Immature natural killer cell (primary cell): ENCODE measurements around the gene IL18RAP. TPM values are rescaled to one million over a fixed set of nuclear protein-coding genes. Genes with fewer than 3 reads are reported as not detected.

Source experiments
- DNase-seq, 3 donors: peaks; one replicate each; pipeline ENCODE4 v3.0.0; 2022; ENCODE audit warnings: mixed read lengths in 1 of 3
- H3K27ac Mint-ChIP-seq, 6 donors: one replicate each; pipeline ENCODE4 v1.8.0; 2020; ENCODE audit warnings: mixed read lengths in 6 of 6, mild to moderate bottlenecking in 5 of 6, inconsistent platforms in 4 of 6, moderate library complexity in 3 of 6
- H3K27me3 Mint-ChIP-seq, 3 donors: one replicate each; pipeline ENCODE4 v1.8.0; 2020 to 2021; ENCODE audit warnings: low read depth in 3 of 3, mild to moderate bottlenecking in 3 of 3, mixed read lengths in 3 of 3, moderate library complexity in 3 of 3, inconsistent platforms in 1 of 3
- H3K36me3 Mint-ChIP-seq, 3 donors: one replicate each; pipeline ENCODE4 v1.8.0; 2020; ENCODE audit warnings: mixed read lengths in 3 of 3, inconsistent platforms in 2 of 3, mild to moderate bottlenecking in 2 of 3
- H3K4me1 Mint-ChIP-seq, 2 donors: one replicate each; pipeline ENCODE4 v1.8.0; 2020; ENCODE audit warnings: inconsistent platforms in 2 of 2, mild to moderate bottlenecking in 2 of 2, mixed read lengths in 2 of 2, moderate library complexity in 1 of 2
- H3K4me3 Mint-ChIP-seq, 5 donors: one replicate each; pipeline ENCODE4 v1.8.0; 2020; ENCODE audit warnings: mild to moderate bottlenecking in 5 of 5, mixed read lengths in 5 of 5, inconsistent platforms in 3 of 5, moderate library complexity in 3 of 5
- H3K9me3 Mint-ChIP-seq, 6 donors: one replicate each; pipeline ENCODE4 v1.8.0; 2020; ENCODE audit warnings: mild to moderate bottlenecking in 6 of 6, mixed read lengths in 6 of 6, inconsistent platforms in 4 of 6, moderate library complexity in 3 of 6
- polyA plus RNA-seq, 3 donors: library from polyadenylated mRNA; unstranded; fragments of 300-500 nt; fragmentation: Illumina TruSeq; gene quantifications; one replicate each; pipeline ENCODE4 v1.2.3, GENCODE V29; 2021

Gene IL18RAP
- polyA plus RNA-seq, 3 donors from 2014 or later: 58.1 to 60.8 (median 60.3) TPM

DNA sequence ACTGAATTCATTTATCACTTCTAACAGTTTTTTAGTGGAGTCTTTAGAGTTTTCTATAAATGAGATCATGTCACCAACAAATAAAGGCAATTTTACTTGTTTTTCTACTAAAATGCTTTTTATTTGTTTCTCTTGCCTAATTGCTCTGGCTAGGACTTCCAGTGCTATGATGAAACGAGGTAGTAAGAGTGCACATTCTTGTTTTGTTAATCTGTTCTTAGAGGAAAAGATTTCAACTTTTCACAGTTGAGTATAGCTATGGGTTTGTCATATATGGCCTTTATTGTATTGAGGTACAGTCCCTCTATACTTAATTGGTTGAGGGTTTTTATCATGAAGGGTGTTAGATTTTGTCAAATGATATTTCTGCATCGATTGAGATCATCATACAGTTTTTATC, 5.6 kb downstream of the IL18RAP start:
- no peaks in the 10 kb centered on the region for H3K9me3 Mint-ChIP-seq
- H3K27me3 Mint-ChIP-seq: peaks cover 0 to 2% (median 0%) of the 10 kb centered on the region in 3 donors
- H3K36me3 Mint-ChIP-seq: peaks cover 44 to 72% (median 57%) of the 10 kb centered on the region in 3 donors
- H3K4me3 Mint-ChIP-seq: peak overlapping the region; percentile 74 to 94 (median 77)
- peaks cover 0 to 96% of the 10 kb centered on the region in 2 donors for H3K4me1 Mint-ChIP-seq
- peak overlapping the region; percentile 67 to 95 (median 86) for H3K27ac Mint-ChIP-seq
- no peak for DNase-seq

DNA sequence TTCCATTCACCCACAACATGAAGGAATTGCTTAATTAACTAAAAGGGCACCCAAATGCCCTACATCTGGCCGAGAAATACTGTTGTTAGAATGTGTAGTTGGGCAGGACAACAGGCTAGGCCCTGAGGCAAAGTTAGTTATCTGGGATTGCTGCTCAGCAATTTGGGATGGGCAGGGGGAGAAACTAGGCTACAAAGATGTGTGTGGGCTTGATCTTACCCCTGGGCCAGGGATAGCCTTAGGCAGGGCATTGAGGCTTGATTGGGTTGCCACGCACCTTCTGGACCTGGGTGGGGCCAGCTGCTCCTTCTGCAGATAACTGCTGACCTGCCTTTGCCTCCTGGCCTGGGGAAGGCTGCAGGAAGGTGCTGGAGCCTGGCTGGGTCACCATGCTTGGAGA, 9.4 kb downstream of the IL18RAP start:
- H3K27me3 Mint-ChIP-seq: peaks cover 0 to 2% (median 0%) of the 10 kb centered on the region in 3 donors
- H3K27ac Mint-ChIP-seq: peak overlapping the region in 5 of 6 donors; percentile 63 to 93 (median 86)
- peaks cover 0 to 88% of the 10 kb centered on the region in 2 donors for H3K4me1 Mint-ChIP-seq
- H3K9me3 Mint-ChIP-seq: peaks cover 0 to 2% (median 0%) of the 10 kb centered on the region in 6 donors
- H3K4me3 Mint-ChIP-seq: peak overlapping the region; percentile 36 to 67 (median 51)
- no peak for DNase-seq
- H3K36me3 Mint-ChIP-seq: peaks cover 41 to 74% (median 56%) of the 10 kb centered on the region in 3 donors

DNA sequence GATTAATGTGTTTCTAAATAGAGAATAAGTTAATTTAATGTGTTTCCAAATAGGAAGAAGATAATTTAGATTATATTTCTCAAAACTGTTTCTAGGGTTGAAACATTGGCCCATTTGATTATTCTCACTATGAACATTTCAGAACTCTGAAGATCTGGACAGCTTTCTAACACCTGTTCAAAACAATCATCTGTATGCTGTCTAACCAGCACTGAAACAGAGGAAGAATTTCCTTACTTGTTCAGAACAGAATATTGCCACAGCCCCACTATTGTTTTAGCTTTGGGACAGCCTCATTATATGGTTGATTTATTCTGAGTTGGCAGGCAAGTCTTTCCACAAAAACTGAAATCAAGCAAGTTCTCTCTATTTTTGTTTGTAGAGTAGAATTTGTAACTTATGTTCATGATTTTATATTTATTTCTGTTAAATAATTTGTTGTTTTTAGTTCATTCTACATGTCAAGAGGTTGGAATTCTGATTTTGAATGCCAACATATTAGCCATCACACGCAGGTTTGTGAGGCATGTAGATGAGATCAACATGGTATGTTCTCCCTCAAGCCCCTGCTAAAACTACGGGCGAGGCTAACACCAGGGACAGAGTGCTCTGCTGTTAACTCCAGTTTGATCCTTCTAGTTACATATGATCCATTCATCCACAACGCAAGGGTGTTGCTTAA, 11.2 kb downstream of the IL18RAP start:
- Mint-ChIP-seq H3K4me3 (peak overlapping the region in 4 of 5 donors; percentile 27 to 65 (median 50)), H3K36me3 (peaks cover 40 to 61% (median 44%) of the 10 kb centered on the region in 3 donors), H3K9me3 (peaks cover 0 to 2% (median 0%) of the 10 kb centered on the region in 6 donors)

DNA sequence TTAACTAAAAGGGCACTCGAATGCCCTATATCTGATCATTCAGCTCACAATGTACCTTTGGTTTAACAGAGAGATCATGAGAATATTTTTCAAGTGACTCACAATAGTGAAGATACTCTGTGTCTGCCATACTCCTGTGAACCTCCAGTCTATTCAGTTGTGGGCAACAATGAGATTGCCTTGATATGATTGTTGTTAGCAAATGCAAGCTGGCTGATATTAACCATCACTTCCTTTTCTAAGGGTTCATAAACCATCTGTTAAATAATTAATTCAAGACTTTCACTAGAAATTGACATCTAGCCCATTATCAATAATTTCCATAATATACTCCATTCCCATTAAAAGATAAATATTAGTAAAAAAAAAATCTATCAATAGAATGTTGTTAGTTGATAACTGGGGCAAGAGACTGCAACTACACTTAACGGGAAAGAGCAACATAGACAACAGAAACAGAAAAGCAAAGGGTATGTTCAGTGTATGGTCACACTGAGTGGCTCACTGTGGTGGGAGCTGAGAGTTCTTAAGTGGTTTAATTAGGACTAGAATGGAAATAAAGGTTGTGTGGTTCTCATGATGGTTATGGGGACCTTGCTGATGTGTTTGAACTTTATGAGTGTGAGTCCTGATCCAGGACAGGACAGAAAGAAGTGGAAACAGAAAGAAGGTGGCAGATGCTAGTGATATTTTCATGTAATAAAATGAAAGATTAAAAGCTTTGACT, 11.9 kb downstream of the IL18RAP start:
- peak overlapping the region; percentile 12 to 75 (median 45) for H3K4me3 Mint-ChIP-seq
- peaks cover 0 to 2% (median 0%) of the 10 kb centered on the region in 6 donors for H3K9me3 Mint-ChIP-seq
- H3K27ac Mint-ChIP-seq: peak overlapping the region in 5 of 6 donors; percentile 74 to 88 (median 80)
- peaks cover 0 to 64% of the 10 kb centered on the region in 2 donors for H3K4me1 Mint-ChIP-seq
- H3K27me3 Mint-ChIP-seq: no peaks in the 10 kb centered on the region
- peaks cover 33 to 54% (median 40%) of the 10 kb centered on the region in 3 donors for H3K36me3 Mint-ChIP-seq
- DNase-seq: no peak

More for the DNA sequence above, 11.2 kb downstream of the IL18RAP start:
- Mint-ChIP-seq H3K27me3 (no peaks in the 10 kb centered on the region), H3K27ac (peak overlapping the region in 4 of 6 donors; percentile 80 to 85 (median 82)), H3K4me1 (peaks cover 0 to 71% of the 10 kb centered on the region in 2 donors)
- DNase-seq: no peak

DNA sequence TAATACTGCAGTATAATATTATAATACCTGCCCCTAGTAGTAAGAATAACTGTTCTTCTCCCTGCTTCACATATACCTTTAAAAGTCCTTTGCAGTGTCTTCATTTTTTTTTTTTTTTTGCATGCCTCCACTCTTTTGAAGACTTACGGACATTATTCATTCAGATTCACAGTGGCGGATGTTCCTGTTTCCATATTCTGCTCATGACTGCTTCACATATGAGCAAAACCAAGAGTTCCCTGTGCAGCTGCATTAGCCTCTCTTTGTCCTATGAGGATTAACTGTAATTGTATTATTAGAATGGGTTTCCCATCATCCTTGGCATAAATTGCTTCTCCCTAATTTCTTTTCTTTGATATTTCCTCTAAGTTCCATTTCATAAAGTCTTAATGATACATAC, 12.8 kb downstream of the IL18RAP start:
- DNase-seq: no peak
- Mint-ChIP-seq H3K27me3 (no peaks in the 10 kb centered on the region), H3K36me3 (peaks cover 25 to 45% (median 31%) of the 10 kb centered on the region in 3 donors), H3K4me3 (peak overlapping the region; percentile 42 to 60 (median 52)), H3K27ac (peak overlapping the region in 5 of 6 donors; percentile 77 to 88 (median 84)), H3K9me3 (peaks cover 0 to 2% (median 0%) of the 10 kb centered on the region in 6 donors), H3K4me1 (peaks cover 0 to 54% of the 10 kb centered on the region in 2 donors)

DNA sequence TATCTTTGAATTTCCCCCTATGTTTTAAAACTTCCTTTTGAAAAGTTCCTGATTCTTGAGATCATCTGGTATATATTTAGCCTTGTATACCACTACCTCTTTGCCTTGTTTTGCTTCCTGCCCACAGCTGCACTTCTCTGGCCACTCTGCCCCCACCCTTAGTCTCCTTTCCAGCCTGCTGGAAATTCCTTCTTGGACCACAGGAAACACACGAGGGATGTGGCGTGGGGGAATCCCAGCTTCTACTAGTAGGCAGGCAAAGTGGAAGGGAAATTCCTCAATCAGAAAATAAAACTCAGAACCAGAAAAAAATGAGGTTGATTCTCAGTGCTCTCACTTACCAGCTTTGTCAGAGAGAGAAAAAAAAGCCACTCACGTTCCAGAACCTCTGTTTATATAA, 13.4 kb downstream of the IL18RAP start:
- H3K4me3 Mint-ChIP-seq: peak overlapping the region; percentile 42 to 60 (median 52)
- no peaks in the 10 kb centered on the region for H3K27me3 Mint-ChIP-seq
- peaks cover 0 to 49% of the 10 kb centered on the region in 2 donors for H3K4me1 Mint-ChIP-seq
- H3K9me3 Mint-ChIP-seq: peaks cover 0 to 2% (median 0%) of the 10 kb centered on the region in 6 donors
- peak overlapping the region in 5 of 6 donors; percentile 77 to 86 (median 82) for H3K27ac Mint-ChIP-seq
- no peak for DNase-seq
- H3K36me3 Mint-ChIP-seq: peaks cover 22 to 42% (median 29%) of the 10 kb centered on the region in 3 donors

DNA sequence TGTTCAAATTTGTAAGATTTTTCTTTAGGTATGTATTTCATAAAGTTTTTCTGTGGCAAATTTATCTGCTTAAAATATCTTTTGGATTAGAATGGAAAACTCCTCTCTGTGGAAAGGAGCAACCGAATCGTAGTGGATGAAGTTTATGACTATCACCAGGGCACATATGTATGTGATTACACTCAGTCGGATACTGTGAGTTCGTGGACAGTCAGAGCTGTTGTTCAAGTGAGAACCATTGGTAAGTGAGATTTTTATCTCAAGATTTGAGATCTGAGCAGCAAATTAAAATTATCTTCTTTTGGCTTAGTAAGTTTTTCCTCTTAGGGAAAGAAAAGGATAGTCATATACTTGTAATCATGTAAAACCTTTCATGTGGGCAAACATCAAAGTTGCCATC, 14.2 kb downstream of the IL18RAP start:
- no peak for DNase-seq
- Mint-ChIP-seq H3K27me3 (no peaks in the 10 kb centered on the region), H3K27ac (peak overlapping the region in 3 of 6 donors; percentile 63 to 77 (median 72)), H3K4me1 (peaks cover 4 to 42% of the 10 kb centered on the region in 2 donors), H3K36me3 (peaks cover 19 to 39% (median 26%) of the 10 kb centered on the region in 3 donors), H3K9me3 (peaks cover 0 to 2% (median 0%) of the 10 kb centered on the region in 6 donors), H3K4me3 (peak overlapping the region; percentile 1 to 53 (median 38))

DNA sequence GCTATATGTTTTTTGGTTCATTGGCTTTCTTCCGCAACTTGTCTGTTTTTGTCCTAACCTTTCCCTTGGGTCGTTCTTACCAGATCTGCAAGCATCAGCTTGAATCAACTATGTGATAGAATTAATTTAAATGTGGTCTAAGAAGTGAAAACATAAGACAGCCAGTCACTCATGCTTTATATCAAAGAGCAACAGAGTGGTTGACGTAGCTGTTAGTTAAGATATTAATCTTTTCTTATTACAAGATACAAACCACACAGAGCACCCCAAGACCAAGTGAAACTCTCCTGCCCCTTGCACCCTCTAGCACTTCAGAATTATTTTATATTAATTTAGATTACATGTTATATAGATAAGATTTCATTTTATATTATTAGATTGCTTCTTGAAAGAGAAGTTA, 15.2 kb downstream of the IL18RAP start:
- Mint-ChIP-seq H3K9me3 (peaks cover 0 to 2% (median 0%) of the 10 kb centered on the region in 6 donors), H3K27ac (no peak overlapping the region), H3K36me3 (peaks cover 19 to 36% (median 27%) of the 10 kb centered on the region in 3 donors), H3K4me3 (no peak overlapping the region), H3K27me3 (no peaks in the 10 kb centered on the region), H3K4me1 (peaks cover 14 to 42% of the 10 kb centered on the region in 2 donors)
- DNase-seq: no peak

DNA sequence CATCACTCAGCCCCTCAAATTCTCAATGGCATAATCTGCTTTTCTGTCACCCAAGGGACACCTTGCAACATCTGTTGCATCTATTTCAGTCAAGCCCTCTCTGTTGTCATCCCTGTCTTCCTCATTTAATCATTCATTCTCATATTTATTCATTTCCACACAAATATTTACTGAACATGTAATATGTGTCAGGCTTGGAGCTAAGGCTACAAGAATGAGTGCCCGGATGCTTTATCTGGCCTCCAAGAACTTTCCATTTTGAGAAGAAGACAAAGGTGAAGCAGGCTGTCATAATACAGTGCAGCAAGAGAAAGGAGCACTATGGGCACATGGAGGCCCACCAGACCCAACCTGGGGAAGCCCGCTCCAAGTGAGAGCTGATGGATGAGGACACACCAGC, 15.6 kb downstream of the IL18RAP start:
- H3K27me3 Mint-ChIP-seq: no peaks in the 10 kb centered on the region
- H3K4me3 Mint-ChIP-seq: no peak overlapping the region
- H3K4me1 Mint-ChIP-seq: peaks cover 19 to 41% of the 10 kb centered on the region in 2 donors
- no peak overlapping the region for H3K27ac Mint-ChIP-seq
- peaks cover 0 to 2% (median 0%) of the 10 kb centered on the region in 6 donors for H3K9me3 Mint-ChIP-seq
- DNase-seq: no peak
- peaks cover 19 to 38% (median 29%) of the 10 kb centered on the region in 3 donors for H3K36me3 Mint-ChIP-seq

DNA sequence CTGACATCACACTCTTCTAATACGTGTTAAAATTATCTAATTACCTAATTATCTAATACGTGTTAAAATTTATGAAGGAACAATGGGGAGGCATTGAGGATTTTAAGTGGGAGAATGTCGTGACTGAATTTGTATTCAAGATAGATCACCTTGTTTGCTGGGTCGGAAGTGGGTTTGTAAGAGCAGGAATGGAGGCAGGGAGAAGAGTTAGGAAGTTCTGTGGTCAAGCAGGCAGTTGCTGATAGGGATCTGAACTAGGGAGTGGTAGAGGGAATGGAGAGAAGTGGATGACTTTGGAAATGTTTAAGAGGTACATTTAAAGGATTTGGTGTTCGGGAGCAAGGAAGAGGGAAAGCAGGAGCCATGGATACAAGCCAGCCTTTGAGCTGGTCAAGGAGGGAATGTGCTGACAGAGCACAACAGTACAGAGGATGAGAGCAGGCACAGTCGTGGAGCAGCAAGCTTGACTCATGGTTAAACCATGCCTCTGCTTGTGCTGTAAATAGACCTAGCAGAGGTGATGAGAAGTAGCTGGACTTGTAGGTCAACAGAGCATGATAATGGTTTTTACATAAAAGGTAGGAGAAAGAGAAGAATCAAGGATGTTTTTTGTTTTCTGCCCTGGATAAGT, 16.2 kb downstream of the IL18RAP start:
- no peak for DNase-seq
- Mint-ChIP-seq H3K27me3 (no peaks in the 10 kb centered on the region), H3K36me3 (peaks cover 19 to 37% (median 29%) of the 10 kb centered on the region in 3 donors), H3K9me3 (peaks cover 0 to 2% (median 0%) of the 10 kb centered on the region in 6 donors), H3K4me3 (no peak overlapping the region), H3K4me1 (peaks cover 19 to 35% of the 10 kb centered on the region in 2 donors), H3K27ac (no peak overlapping the region)

DNA sequence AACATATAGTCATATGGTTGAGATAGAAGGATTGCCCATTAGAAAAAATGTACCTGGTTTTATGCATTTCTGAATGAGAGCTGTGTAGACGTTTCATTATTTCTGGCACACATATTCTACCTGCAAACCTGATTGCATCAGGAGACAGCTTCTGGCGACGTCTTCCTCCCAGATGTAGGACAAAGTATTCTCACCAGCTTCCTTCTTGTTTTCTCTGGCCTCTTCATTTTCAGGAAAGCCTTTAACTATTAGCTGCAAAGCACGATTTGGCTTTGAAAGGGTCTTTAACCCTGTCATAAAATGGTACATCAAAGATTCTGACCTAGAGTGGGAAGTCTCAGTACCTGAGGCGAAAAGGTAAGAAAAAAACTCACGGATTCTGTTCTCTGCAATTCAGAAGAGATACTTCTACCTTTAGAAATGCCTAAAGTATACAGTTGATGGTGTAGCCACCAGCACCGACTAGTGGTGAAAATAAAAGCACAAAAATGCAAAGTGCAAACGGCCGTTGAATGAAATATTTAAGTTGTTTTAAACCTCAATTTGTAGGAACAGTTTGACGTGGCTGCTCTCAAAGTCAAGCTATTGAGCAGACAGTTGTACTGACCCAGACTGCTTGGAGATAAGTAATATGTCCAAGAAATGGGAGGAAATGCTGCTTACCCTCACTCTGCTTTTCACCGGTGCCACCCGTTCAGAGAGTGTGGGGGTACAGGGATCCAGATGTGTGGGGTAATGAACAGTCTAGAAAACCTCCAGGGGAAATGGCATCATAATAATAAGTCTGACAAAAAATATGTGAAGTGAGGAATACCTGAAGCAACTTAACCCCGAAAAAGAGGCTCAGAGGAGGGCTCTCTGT, 20.2 kb downstream of the IL18RAP start:
- H3K27me3 Mint-ChIP-seq: peaks cover 0 to 3% (median 0%) of the 10 kb centered on the region in 3 donors
- H3K4me3 Mint-ChIP-seq: peak overlapping the region in 3 of 5 donors; percentile 3 to 53 (median 48)
- DNase-seq: peak; percentile 44 to 55 (median 55)
- H3K9me3 Mint-ChIP-seq: no peaks in the 10 kb centered on the region
- peak overlapping the region; percentile 53 to 89 (median 79) for H3K27ac Mint-ChIP-seq
- H3K4me1 Mint-ChIP-seq: peaks cover 12 to 34% of the 10 kb centered on the region in 2 donors
- peaks cover 17 to 40% (median 29%) of the 10 kb centered on the region in 3 donors for H3K36me3 Mint-ChIP-seq

DNA sequence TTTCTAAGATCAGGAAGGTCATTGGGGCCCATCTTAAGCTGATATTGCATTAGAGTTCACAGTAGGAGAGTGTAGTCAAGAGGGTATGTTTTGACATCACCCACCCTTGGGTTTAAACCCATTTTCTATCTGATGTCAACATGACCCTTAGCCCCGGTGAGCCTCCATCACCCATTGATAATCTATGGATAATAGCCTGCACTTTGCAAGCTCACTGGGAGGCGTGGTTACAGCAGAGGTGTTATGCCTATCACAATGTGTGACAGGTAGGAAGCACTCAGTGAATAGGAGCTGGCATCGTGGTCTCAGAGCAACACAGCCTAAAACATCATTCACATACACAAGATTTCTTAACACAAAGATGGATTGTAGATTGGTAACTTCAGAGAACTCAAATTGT, 21.3 kb downstream of the IL18RAP start:
- peaks cover 14 to 38% of the 10 kb centered on the region in 2 donors for H3K4me1 Mint-ChIP-seq
- no peak for DNase-seq
- no peak overlapping the region for H3K4me3 Mint-ChIP-seq
- H3K9me3 Mint-ChIP-seq: no peaks in the 10 kb centered on the region
- H3K36me3 Mint-ChIP-seq: peaks cover 17 to 42% (median 29%) of the 10 kb centered on the region in 3 donors
- peaks cover 0 to 3% (median 0%) of the 10 kb centered on the region in 3 donors for H3K27me3 Mint-ChIP-seq
- peak overlapping the region in 4 of 6 donors; percentile 10 to 64 (median 13) for H3K27ac Mint-ChIP-seq
